ENCODE measurements around the gene ASB8.

The ASB8 gene

GRCh38 chr12:48194799-48195201, 37.5 kb upstream of the ASB8 start:
- Histone ChIP-seq H3K4me1 (ENCODE audit: control insufficient read depth, insufficient read depth, low read length) (no peaks in the 10 kb centered on the region), H3K4me3 (ENCODE audit: low read length) (no peak overlapping the region), H3K27ac (ENCODE audit: low read length) (no peak overlapping the region), H3K36me3 (ENCODE audit: control insufficient read depth, insufficient read depth, low read length) (no peaks in the 10 kb centered on the region), H3K9me3 (ENCODE audit: control insufficient read depth, insufficient read depth, low read length) (no peaks in the 10 kb centered on the region), H3K27me3 (ENCODE audit: control insufficient read depth, insufficient read depth, low read length) (no peaks in the 10 kb centered on the region; the same call in 1 of the 2 replicates)
- no peak for DNase-seq (ENCODE audit: low read depth, low spot score)
- no CpG with 5 or more reads among the region's 1 CpG for WGBS (ENCODE audit: insufficient coverage, insufficient read length)

- H3K36me3 ChIP-seq (ENCODE audit: control insufficient read depth, insufficient read depth, low read length) = no peaks in the 10 kb centered on the region
- WGBS (ENCODE audit: insufficient coverage, insufficient read length) = no CpG with 5 or more reads among the region's 2 CpGs
- H3K4me3 ChIP-seq (ENCODE audit: low read length) = no peak overlapping the region
- H3K27ac ChIP-seq (ENCODE audit: low read length) = no peak overlapping the region
- no peaks in the 10 kb centered on the region for H3K9me3 ChIP-seq (ENCODE audit: control insufficient read depth, insufficient read depth, low read length)
- H3K27me3 ChIP-seq (ENCODE audit: control insufficient read depth, insufficient read depth, low read length) = no peaks in the 10 kb centered on the region
- DNase-seq (ENCODE audit: low read depth, low spot score) = no peak
- no peaks in the 10 kb centered on the region for H3K4me1 ChIP-seq (ENCODE audit: control insufficient read depth, insufficient read depth, low read length)
Measured at GRCh38 chr12:48193623-48194022, 36.3 kb upstream of the ASB8 start.

DNA sequence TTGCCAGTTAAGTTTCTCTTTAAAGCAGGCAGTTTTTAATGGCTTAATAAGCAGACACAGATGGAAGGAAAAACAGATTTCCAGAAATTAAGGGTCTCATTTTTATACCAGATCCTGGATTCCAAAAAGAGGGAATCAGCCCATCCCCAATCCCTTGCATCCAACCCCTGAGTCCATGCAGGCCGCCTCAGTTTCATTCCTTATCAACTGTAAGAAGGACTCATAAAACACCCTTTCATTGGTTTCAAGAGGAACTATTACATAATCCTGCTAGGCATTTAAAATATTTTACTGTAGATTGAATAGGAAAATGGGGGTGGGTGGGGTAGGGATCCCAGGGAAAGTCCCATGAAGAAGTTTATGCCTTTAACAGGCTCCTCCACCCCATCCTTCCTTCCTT, 35.5 kb upstream of the ASB8 start:
- Histone ChIP-seq H3K9me3 (ENCODE audit: control insufficient read depth, insufficient read depth, low read length) (no peaks in the 10 kb centered on the region), H3K27ac (ENCODE audit: low read length) (no peak overlapping the region), H3K4me1 (ENCODE audit: control insufficient read depth, insufficient read depth, low read length) (no peaks in the 10 kb centered on the region), H3K27me3 (ENCODE audit: control insufficient read depth, insufficient read depth, low read length) (no peaks in the 10 kb centered on the region), H3K4me3 (ENCODE audit: low read length) (no peak overlapping the region), H3K36me3 (ENCODE audit: control insufficient read depth, insufficient read depth, low read length) (no peaks in the 10 kb centered on the region)
- WGBS (ENCODE audit: insufficient coverage, insufficient read length) = no CpG with 5 or more reads among the region's 1 CpG
- DNase-seq (ENCODE audit: low read depth, low spot score) = no peak

DNA sequence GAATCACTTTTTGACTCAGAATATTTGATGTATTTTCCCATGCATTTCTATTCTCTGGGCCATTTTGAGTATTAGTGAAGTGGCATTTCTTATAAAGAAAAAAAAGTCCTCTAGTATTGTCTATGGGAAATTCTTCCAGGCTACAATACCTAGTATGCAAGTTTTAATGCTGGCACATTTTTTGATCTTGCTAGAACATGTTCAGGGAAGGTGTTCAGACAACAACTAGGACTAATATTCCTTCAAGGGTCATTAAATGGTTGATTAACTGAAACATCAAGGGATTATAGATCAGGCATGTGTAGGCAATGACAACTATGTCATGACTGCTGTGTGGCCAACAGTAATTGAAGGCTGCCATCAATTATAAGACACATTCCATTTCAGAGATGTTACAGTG, 33.8 kb upstream of the ASB8 start:
- Histone ChIP-seq H3K36me3 (ENCODE audit: control insufficient read depth, insufficient read depth, low read length) (no peaks in the 10 kb centered on the region), H3K4me1 (ENCODE audit: control insufficient read depth, insufficient read depth, low read length) (no peaks in the 10 kb centered on the region), H3K4me3 (ENCODE audit: low read length) (no peak overlapping the region), H3K27me3 (ENCODE audit: control insufficient read depth, insufficient read depth, low read length) (no peaks in the 10 kb centered on the region), H3K9me3 (ENCODE audit: control insufficient read depth, insufficient read depth, low read length) (no peaks in the 10 kb centered on the region), H3K27ac (ENCODE audit: low read length) (no peak overlapping the region)
- no peak for DNase-seq (ENCODE audit: low read depth, low spot score)

GRCh38 chr12:48189331-48190125, 32.2 kb upstream of the ASB8 start:
- DNase-seq (ENCODE audit: low read depth, low spot score) = no peak
- no CpG with 5 or more reads among the region's 6 CpGs for WGBS (ENCODE audit: insufficient coverage, insufficient read length)
- Histone ChIP-seq H3K4me1 (ENCODE audit: control insufficient read depth, insufficient read depth, low read length) (peaks cover 3% of the 10 kb centered on the region; the same call in 1 of the 2 replicates), H3K27me3 (ENCODE audit: control insufficient read depth, insufficient read depth, low read length) (peaks cover 3% of the 10 kb centered on the region; the same call in 1 of the 2 replicates), H3K27ac (ENCODE audit: low read length) (no peak overlapping the region), H3K4me3 (ENCODE audit: low read length) (no peak overlapping the region), H3K9me3 (ENCODE audit: control insufficient read depth, insufficient read depth, low read length) (no peaks in the 10 kb centered on the region), H3K36me3 (ENCODE audit: control insufficient read depth, insufficient read depth, low read length) (no peaks in the 10 kb centered on the region)

- H3K9me3 ChIP-seq (ENCODE audit: control insufficient read depth, insufficient read depth, low read length) = no peaks in the 10 kb centered on the region
- no peak for DNase-seq (ENCODE audit: low read depth, low spot score)
- H3K4me1 ChIP-seq (ENCODE audit: control insufficient read depth, insufficient read depth, low read length) = peaks cover 3% of the 10 kb centered on the region; the same call in 1 of the 2 replicates
- H3K36me3 ChIP-seq (ENCODE audit: control insufficient read depth, insufficient read depth, low read length) = no peaks in the 10 kb centered on the region
- no peak overlapping the region for H3K27ac ChIP-seq (ENCODE audit: low read length)
- no CpG with 5 or more reads among the region's 10 CpGs for WGBS (ENCODE audit: insufficient coverage, insufficient read length)
- H3K27me3 ChIP-seq (ENCODE audit: control insufficient read depth, insufficient read depth, low read length) = peaks cover 9% of the 10 kb centered on the region; the same call in 1 of the 2 replicates
- H3K4me3 ChIP-seq (ENCODE audit: low read length) = no peak overlapping the region
Measured at GRCh38 chr12:48187916-48188695, 30.8 kb upstream of the ASB8 start.

- Histone ChIP-seq H3K27me3 (ENCODE audit: control insufficient read depth, insufficient read depth, low read length) (peaks cover 9% of the 10 kb centered on the region; the same call in 1 of the 2 replicates), H3K4me1 (ENCODE audit: control insufficient read depth, insufficient read depth, low read length) (peaks cover 3% of the 10 kb centered on the region; the same call in 1 of the 2 replicates), H3K36me3 (ENCODE audit: control insufficient read depth, insufficient read depth, low read length) (no peaks in the 10 kb centered on the region), H3K9me3 (ENCODE audit: control insufficient read depth, insufficient read depth, low read length) (no peaks in the 10 kb centered on the region), H3K4me3 (ENCODE audit: low read length) (no peak overlapping the region), H3K27ac (ENCODE audit: low read length) (no peak overlapping the region)
- WGBS (ENCODE audit: insufficient coverage, insufficient read length) = no CpG with 5 or more reads among the region's 10 CpGs
- DNase-seq (ENCODE audit: low read depth, low spot score) = no peak
Measured at GRCh38 chr12:48185181-48185919, 28.0 kb upstream of the ASB8 start.

- H3K36me3 ChIP-seq (ENCODE audit: control insufficient read depth, insufficient read depth, low read length) = no peaks in the 10 kb centered on the region
- H3K27me3 ChIP-seq (ENCODE audit: control insufficient read depth, insufficient read depth, low read length) = peaks cover 9% of the 10 kb centered on the region; the same call in 1 of the 2 replicates
- H3K9me3 ChIP-seq (ENCODE audit: control insufficient read depth, insufficient read depth, low read length) = no peaks in the 10 kb centered on the region
- H3K4me3 ChIP-seq (ENCODE audit: low read length) = peak overlapping the region; percentile 63; the same call in 1 of the 2 replicates
- H3K4me1 ChIP-seq (ENCODE audit: control insufficient read depth, insufficient read depth, low read length) = peaks cover 3% of the 10 kb centered on the region; the same call in 1 of the 2 replicates
- WGBS (ENCODE audit: insufficient coverage, insufficient read length) = no CpG with 5 or more reads among the region's 20 CpGs
- H3K27ac ChIP-seq (ENCODE audit: low read length) = no peak overlapping the region
- DNase-seq (ENCODE audit: low read depth, low spot score) = no peak
Measured at GRCh38 chr12:48184549-48184922, 27.2 kb upstream of the ASB8 start.

DNA sequence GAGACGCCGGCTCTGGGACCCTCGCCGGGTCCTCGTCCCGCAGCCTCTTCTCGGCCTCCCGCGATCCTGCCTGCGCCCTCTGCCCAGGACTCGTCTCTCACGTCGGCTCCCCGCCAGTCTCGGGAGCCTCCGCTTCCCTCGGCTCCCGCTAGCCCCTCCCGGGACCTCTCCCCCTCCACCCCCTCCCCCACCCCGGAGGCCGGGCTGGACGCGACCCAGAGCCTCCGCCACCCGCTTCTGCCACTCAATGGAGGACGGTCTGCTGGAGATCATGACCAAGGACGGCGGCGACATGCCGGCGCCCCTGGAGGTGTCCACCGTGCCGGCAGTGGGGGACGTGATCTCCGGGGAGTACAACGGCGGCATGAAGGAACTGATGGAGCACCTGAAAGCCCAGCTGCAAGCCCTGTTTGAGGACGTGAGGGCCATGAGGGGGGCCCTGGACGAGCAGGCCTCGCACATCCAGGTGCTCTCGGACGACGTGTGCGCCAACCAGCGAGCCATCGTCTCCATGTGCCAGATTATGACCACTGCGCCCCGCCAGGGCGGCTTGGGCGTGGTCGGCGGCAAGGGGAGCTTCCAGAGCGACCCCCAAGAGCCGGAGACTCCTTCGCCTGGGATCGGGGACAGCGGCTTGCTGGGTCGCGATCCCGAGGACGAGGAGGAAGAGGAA, 26.7 kb upstream of the ASB8 start:
- no peak for DNase-seq (ENCODE audit: low read depth, low spot score)
- Histone ChIP-seq H3K9me3 (ENCODE audit: control insufficient read depth, insufficient read depth, low read length) (no peaks in the 10 kb centered on the region), H3K4me1 (ENCODE audit: control insufficient read depth, insufficient read depth, low read length) (peaks cover 3% of the 10 kb centered on the region; the same call in 1 of the 2 replicates), H3K27ac (ENCODE audit: low read length) (no peak overlapping the region), H3K27me3 (ENCODE audit: control insufficient read depth, insufficient read depth, low read length) (peaks cover 9% of the 10 kb centered on the region; the same call in 1 of the 2 replicates), H3K4me3 (ENCODE audit: low read length) (peak overlapping the region; percentile 63; the same call in 1 of the 2 replicates), H3K36me3 (ENCODE audit: control insufficient read depth, insufficient read depth, low read length) (no peaks in the 10 kb centered on the region)
- WGBS (ENCODE audit: insufficient coverage, insufficient read length) = no CpG with 5 or more reads among the region's 61 CpGs
